Activated naive CD4-positive, alpha-beta T cell treated with anti-CD3 and anti-CD28 coated beads for 36 hours (primary cell): Measurements from ENCODE around the gene HPCAL1. TPM values are rescaled to one million over a fixed set of nuclear protein-coding genes. Genes with fewer than 3 reads are reported as not detected.

Experiments used
- CTCF ChIA-PET: fragments of 350-600 bp; sonication (Branson Sonifier 250); formaldehyde crosslinking; loops from one replicate; lab custom pipeline; 2021; ENCODE audit warnings: antibody characterized with exemption; lab: Charles Lee
- DNase-seq: peaks from one replicate; pipeline ENCODE4 v3.0.0-alpha.2; 2020
- H3K27ac Mint-ChIP-seq: one replicate; pipeline ENCODE4 v1.8.0; 2021; ENCODE audit warnings: mild to moderate bottlenecking, mixed read lengths
- H3K27me3 Mint-ChIP-seq: one replicate; pipeline ENCODE4 v1.8.0; 2021; ENCODE audit warnings: low read depth, mixed read lengths
- H3K36me3 Mint-ChIP-seq: one replicate; pipeline ENCODE4 v1.8.0; 2021; ENCODE audit warnings: low read depth, mixed read lengths
- H3K4me1 Mint-ChIP-seq: one replicate; pipeline ENCODE4 v1.8.0; 2021; ENCODE audit warnings: low read depth, mixed read lengths
- H3K4me3 Mint-ChIP-seq: one replicate; pipeline ENCODE4 v1.8.0; 2021; ENCODE audit warnings: mild to moderate bottlenecking, moderate library complexity, mixed read lengths
- H3K9me3 Mint-ChIP-seq: one replicate; pipeline ENCODE4 v1.8.0; 2021; ENCODE audit warnings: mixed read lengths
- intact Hi-C: fragments of 100-400 bp; cut with micrococcal nuclease; formaldehyde crosslinking; loops from one replicate; pipeline ENCODE4 v1.15.1; 2023
- total RNA-seq, 2 experiments: library from RNA; stranded (reverse); gene quantifications; one replicate each; pipeline ENCODE4 v1.2.3, GENCODE V29; 2021

HPCAL1 gene
- total RNA-seq, 2 experiments from 2014 or later: 71.4 to 73.8 TPM

GRCh38 chr2:10475811-10476660, 173.3 kb downstream of the HPCAL1 start:
- Mint-ChIP-seq H3K4me3 (no peak overlapping the region), H3K27ac (no peak overlapping the region), H3K4me1 (peaks cover 12% of the 10 kb centered on the region), H3K27me3 (no peaks in the 10 kb centered on the region), H3K36me3 (no peaks in the 10 kb centered on the region), H3K9me3 (no peaks in the 10 kb centered on the region)
- DNase-seq: no peak
- intact Hi-C loops: no loop called here
- CTCF ChIA-PET: no interaction called here

- H3K9me3 Mint-ChIP-seq: no peaks in the 10 kb centered on the region
- DNase-seq: no peak
- H3K27ac Mint-ChIP-seq: no peak overlapping the region
- no peak overlapping the region for H3K4me3 Mint-ChIP-seq
- no peaks in the 10 kb centered on the region for H3K36me3 Mint-ChIP-seq
- CTCF ChIA-PET: no interaction called here
- H3K4me1 Mint-ChIP-seq: peaks cover 12% of the 10 kb centered on the region
- intact Hi-C loops: no loop called here
- no peaks in the 10 kb centered on the region for H3K27me3 Mint-ChIP-seq
These were observed 174.2 kb downstream of the HPCAL1 start for GRCh38 chr2:10476723-10477442.

Other genes with a start within 250 kb of the HPCAL1 start
- gene CYS1, start 222.5 kb upstream of the HPCAL1 start, total RNA-seq: not detected
- 100 to 1,000 TPM; 466 to 514 TPM for gene RRM2, start 180.2 kb upstream of the HPCAL1 start, total RNA-seq
- gene ODC1, start 145.4 kb downstream of the HPCAL1 start, total RNA-seq: 100 to 1,000 TPM; 174 to 177 TPM